ENCODE data around the gene FXYD7. TPM values are rescaled to one million over a fixed set of nuclear protein-coding genes. Genes with fewer than 3 reads are reported as not detected.

FXYD7 gene
- total RNA-seq, 1 experiment from 2014 or later: not detected

DNA sequence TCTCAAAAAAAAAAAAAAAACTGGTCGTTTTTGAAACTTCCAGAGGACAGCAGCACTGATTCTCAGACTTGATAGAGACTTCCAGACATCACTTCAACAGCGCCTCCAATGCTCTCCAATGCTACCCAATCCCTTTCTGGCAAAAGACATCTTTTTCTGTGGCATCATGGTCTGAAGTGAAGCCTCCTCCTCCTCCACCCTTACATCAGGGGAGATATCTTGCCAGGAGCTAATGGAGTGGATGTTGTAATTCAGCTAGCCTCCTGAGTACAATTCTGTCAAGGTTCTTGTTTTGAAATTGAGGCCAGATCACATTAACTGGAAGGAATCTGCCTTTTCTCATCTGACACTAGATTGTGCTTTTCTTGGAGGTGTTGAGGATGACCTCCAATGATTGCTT is 35.6 kb downstream of the FXYD7 start:
- no peaks in the 10 kb centered on the region for H3K9me3 ChIP-seq (ENCODE audit: low read length)
- ATAC-seq (no peak), DNase-seq (no peak)
- no peaks in the 10 kb centered on the region for H4K20me1 ChIP-seq (ENCODE audit: low read length)
- no peak overlapping the region for H3K27ac ChIP-seq (ENCODE audit: low read length)
- no peak overlapping the region for H3K4me3 ChIP-seq (ENCODE audit: low read length)
- BruUV-seq (replicated peaks): no TSS peak
- TF ChIP-seq, protein P1, sequence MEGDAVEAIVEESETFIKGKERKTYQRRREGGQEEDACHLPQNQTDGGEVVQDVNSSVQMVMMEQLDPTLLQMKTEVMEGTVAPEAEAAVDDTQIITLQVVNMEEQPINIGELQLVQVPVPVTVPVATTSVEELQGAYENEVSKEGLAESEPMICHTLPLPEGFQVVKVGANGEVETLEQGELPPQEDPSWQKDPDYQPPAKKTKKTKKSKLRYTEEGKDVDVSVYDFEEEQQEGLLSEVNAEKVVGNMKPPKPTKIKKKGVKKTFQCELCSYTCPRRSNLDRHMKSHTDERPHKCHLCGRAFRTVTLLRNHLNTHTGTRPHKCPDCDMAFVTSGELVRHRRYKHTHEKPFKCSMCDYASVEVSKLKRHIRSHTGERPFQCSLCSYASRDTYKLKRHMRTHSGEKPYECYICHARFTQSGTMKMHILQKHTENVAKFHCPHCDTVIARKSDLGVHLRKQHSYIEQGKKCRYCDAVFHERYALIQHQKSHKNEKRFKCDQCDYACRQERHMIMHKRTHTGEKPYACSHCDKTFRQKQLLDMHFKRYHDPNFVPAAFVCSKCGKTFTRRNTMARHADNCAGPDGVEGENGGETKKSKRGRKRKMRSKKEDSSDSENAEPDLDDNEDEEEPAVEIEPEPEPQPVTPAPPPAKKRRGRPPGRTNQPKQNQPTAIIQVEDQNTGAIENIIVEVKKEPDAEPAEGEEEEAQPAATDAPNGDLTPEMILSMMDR (conservative IDR thresholded peaks at IDR 0.05; ENCODE audit: low read depth, low read length): no peak
- TF ChIP-seq EZH2 (IDR thresholded peaks at IDR 0.05; ENCODE audit: low read length, unreplicated experiment): no peak
- no peak for TF ChIP-seq EZH2phosphoT487 (IDR thresholded peaks at IDR 0.05; ENCODE audit: borderline replicate concordance, low read length)
- ChIA-PET POLR2A (ENCODE audit: unreplicated experiment) (no interaction called here), CTCF (no interaction called here)
- H3K79me2 ChIP-seq (ENCODE audit: low read length): no peaks in the 10 kb centered on the region
- H3K9ac ChIP-seq (ENCODE audit: low read length): no peak overlapping the region
- no peaks in the 10 kb centered on the region for H3K4me1 ChIP-seq (ENCODE audit: insufficient read depth, low read length)
- H3K36me3 ChIP-seq (ENCODE audit: low read depth, low read length): no peaks in the 10 kb centered on the region
- intact Hi-C loops (cut with micrococcal nuclease): no loop called here
- no peaks in the 10 kb centered on the region for H3F3A ChIP-seq (ENCODE audit: low read length, unreplicated experiment)
- no peaks in the 10 kb centered on the region for H3K9me2 ChIP-seq (replicated peaks; ENCODE audit: low read length)
- no peak overlapping the region for H3K4me2 ChIP-seq (ENCODE audit: low read length)
- H2AFZ ChIP-seq (ENCODE audit: low read length): no peak overlapping the region
- no peaks in the 10 kb centered on the region for H3K27me3 ChIP-seq (ENCODE audit: low read length)

DNA sequence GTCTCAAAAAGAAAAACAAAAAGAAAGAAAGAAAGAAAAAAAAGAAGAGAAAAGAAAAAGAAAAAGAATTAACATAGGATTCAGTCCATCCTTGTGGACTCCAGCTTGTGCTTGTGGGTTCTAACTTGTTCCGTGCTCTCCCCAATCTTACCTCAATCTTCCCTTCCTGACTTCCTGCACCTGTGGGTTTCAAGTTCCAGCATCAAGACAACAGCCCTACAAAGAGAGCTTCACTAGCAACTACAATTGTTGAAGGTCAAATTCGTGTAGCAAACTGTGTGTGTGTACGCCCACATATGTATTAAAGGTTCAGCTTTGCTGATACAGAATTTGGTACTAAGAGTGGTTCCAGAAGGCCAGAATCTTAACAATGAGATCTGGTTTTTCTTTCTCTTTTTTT is 36.8 kb downstream of the FXYD7 start:
- Histone ChIP-seq H3K9ac (ENCODE audit: low read length) (no peak overlapping the region), H3K4me2 (ENCODE audit: low read length) (no peak overlapping the region), H3K79me2 (ENCODE audit: low read length) (no peaks in the 10 kb centered on the region), H3K4me1 (ENCODE audit: insufficient read depth, low read length) (no peaks in the 10 kb centered on the region), H3F3A (ENCODE audit: low read length, unreplicated experiment) (no peaks in the 10 kb centered on the region), H3K27ac (ENCODE audit: low read length) (no peak overlapping the region), H2AFZ (ENCODE audit: low read length) (no peak overlapping the region), H3K9me2 (replicated peaks; ENCODE audit: low read length) (no peaks in the 10 kb centered on the region), H3K36me3 (ENCODE audit: low read depth, low read length) (no peaks in the 10 kb centered on the region), H3K27me3 (ENCODE audit: low read length) (no peaks in the 10 kb centered on the region), H3K4me3 (ENCODE audit: low read length) (no peak overlapping the region), H4K20me1 (ENCODE audit: low read length) (no peaks in the 10 kb centered on the region), H3K9me3 (ENCODE audit: low read length) (no peaks in the 10 kb centered on the region)
- ATAC-seq: no peak
- no peak for TF ChIP-seq EZH2 (IDR thresholded peaks at IDR 0.05; ENCODE audit: low read length, unreplicated experiment)
- TF ChIP-seq EZH2phosphoT487 (IDR thresholded peaks at IDR 0.05; ENCODE audit: borderline replicate concordance, low read length): no peak
- TF ChIP-seq, protein P1 (conservative IDR thresholded peaks at IDR 0.05; ENCODE audit: low read depth, low read length): no peak
- POLR2A ChIA-PET (ENCODE audit: unreplicated experiment): no interaction called here
- no peak for DNase-seq
- no TSS peak for BruUV-seq (replicated peaks)
- CTCF ChIA-PET: no interaction called here
- intact Hi-C loops (cut with micrococcal nuclease): no loop called here

DNA sequence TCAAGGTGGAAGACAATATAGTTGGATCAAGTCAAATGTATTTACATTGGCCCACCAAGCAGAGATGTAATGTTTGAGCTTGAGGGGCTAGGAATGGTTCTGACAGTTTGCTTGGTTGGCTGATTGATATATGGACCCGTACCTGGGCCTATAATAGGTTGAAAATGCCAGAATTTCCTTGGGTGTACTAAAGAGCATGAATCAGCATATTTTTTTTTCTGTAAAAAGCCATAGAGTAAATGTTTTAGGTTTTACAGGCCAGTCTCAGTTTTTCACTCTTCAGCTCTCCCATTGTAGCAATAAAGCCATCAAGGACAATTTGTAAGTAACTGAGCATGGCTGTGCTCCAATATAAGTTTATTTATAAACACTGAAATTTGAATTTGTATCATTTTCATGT is 38.3 kb downstream of the FXYD7 start:
- H3K27me3 ChIP-seq (ENCODE audit: low read length): no peaks in the 10 kb centered on the region
- no peak for DNase-seq
- no peaks in the 10 kb centered on the region for H3F3A ChIP-seq (ENCODE audit: low read length, unreplicated experiment)
- POLR2A ChIA-PET (ENCODE audit: unreplicated experiment): no interaction called here
- intact Hi-C loops (cut with micrococcal nuclease): no loop called here
- H3K27ac ChIP-seq (ENCODE audit: low read length): no peak overlapping the region
- no TSS peak for BruUV-seq (replicated peaks)
- CTCF ChIA-PET: no interaction called here
- H2AFZ ChIP-seq (ENCODE audit: low read length): no peak overlapping the region
- TF ChIP-seq EZH2 (IDR thresholded peaks at IDR 0.05; ENCODE audit: low read length, unreplicated experiment) (no peak), EZH2phosphoT487 (IDR thresholded peaks at IDR 0.05; ENCODE audit: borderline replicate concordance, low read length) (no peak)
- TF ChIP-seq, protein P1 (conservative IDR thresholded peaks at IDR 0.05; ENCODE audit: low read depth, low read length): no peak
- ATAC-seq: no peak
- no peak overlapping the region for H3K4me3 ChIP-seq (ENCODE audit: low read length)
- H3K9me2 ChIP-seq (replicated peaks; ENCODE audit: low read length): no peaks in the 10 kb centered on the region
- H3K79me2 ChIP-seq (ENCODE audit: low read length): no peaks in the 10 kb centered on the region
- no peaks in the 10 kb centered on the region for H3K9me3 ChIP-seq (ENCODE audit: low read length)
- no peak overlapping the region for H3K4me2 ChIP-seq (ENCODE audit: low read length)
- H3K36me3 ChIP-seq (ENCODE audit: low read depth, low read length): no peaks in the 10 kb centered on the region
- no peaks in the 10 kb centered on the region for H3K4me1 ChIP-seq (ENCODE audit: insufficient read depth, low read length)
- no peaks in the 10 kb centered on the region for H4K20me1 ChIP-seq (ENCODE audit: low read length)
- H3K9ac ChIP-seq (ENCODE audit: low read length): no peak overlapping the region
